ENCODE results near the gene ALDH1L1.

Gene ALDH1L1

DNA sequence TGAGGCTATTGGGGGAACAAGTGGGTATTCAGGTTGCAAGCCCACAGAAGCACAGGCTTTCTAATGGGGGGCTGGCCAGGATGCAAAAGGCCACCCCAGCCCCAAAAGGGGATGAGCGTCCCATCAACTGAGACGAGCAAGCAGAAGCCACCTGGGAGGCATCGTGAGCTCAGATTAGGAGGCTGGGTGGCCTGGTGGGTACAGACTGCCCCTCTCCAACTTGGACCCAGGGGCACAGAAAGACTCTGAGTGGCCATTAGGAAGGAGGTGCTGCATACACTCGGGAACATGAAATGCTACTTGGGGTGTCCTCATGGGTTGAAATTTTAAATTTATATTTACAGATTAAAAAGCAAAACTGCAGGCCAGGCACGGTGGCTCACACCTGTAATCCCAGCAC is 125.5 kb downstream of the ALDH1L1 start:
- no peak for DNase-seq (ENCODE audit: low read depth in 2 of 2)

DNA sequence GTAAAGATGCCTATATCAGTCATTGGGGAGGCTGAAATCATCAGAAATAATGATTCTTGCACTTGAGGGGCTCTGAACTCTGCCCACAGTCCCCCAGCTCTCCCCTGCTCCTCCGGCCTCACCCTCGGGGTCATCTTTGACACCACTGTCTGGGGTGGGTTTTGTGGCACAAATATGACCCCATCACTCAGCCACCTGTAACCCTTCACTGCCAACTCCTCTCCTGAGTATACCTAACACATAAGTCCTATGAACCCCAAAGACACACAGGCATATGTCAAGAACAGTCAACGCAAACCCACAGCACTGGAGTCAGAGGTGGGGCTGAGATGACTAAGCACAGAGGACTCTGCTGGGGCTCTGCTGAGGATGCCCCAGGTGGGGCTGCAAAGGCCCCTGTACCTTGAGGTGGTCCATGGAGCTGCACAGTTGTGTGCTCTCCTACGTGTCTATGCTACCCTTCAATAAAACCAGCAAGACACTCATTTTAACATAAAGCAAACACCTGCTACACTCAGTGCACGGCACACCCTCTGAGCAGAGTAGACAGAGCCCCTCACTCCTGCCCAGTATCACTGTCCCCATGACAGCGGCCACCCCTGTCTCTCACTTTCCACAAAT is 126.3 kb downstream of the ALDH1L1 start:
- DNase-seq (ENCODE audit: low read depth in 2 of 2): no peak
